Mucosa of rectum (tissue), 2 donors: ENCODE data around the gene ATP13A1.
A peak's percentile ranks its signal among the peaks of the same experiment; 100 is the strongest.
"Not testable (repeated sequence)": the region's sequence is repeated elsewhere in the genome, so short reads cannot be mapped to it uniquely, and the experiment has no call there.

Source experiments
- H3K27ac ChIP-seq, 2 donors: one replicate each; pipeline ENCODE4 v1.7.0; 2013; ENCODE audit warnings: inconsistent platforms in 2 of 2, low read depth in 2 of 2, low read length in 2 of 2
- H3K27me3 ChIP-seq, 2 donors: one replicate each; pipeline ENCODE4 v1.7.0; 2013; ENCODE audit warnings: low read length in 2 of 2; ENCODE audit not compliant: control insufficient read depth in 2 of 2, insufficient read depth in 2 of 2
- H3K36me3 ChIP-seq, 2 donors: one replicate each; pipeline ENCODE4 v1.7.0; 2013; ENCODE audit warnings: low read length in 2 of 2; ENCODE audit not compliant: control insufficient read depth in 2 of 2, insufficient read depth in 2 of 2
- H3K4me1 ChIP-seq, 2 donors: one replicate each; pipeline ENCODE4 v1.7.0; 2013; ENCODE audit warnings: low read length in 2 of 2, mild to moderate bottlenecking in 1 of 2; ENCODE audit not compliant: control insufficient read depth in 2 of 2, insufficient read depth in 2 of 2
- H3K4me3 ChIP-seq, 2 donors: one replicate each; pipeline ENCODE4 v1.7.0; 2013; ENCODE audit warnings: low read length in 2 of 2
- H3K9ac ChIP-seq, 2 donors: one replicate each; pipeline ENCODE4 v1.7.0; 2013; ENCODE audit warnings: low read length in 2 of 2, low read depth in 1 of 2, mild to moderate bottlenecking in 1 of 2
- H3K9me3 ChIP-seq, 2 donors: one replicate each; pipeline ENCODE4 v1.7.0; 2013; ENCODE audit warnings: low read length in 2 of 2; ENCODE audit not compliant: control insufficient read depth in 2 of 2
- donor health status: healthy.
- donor health status: Normal muscosa, but diverticular disease.

The ATP13A1 gene

DNA sequence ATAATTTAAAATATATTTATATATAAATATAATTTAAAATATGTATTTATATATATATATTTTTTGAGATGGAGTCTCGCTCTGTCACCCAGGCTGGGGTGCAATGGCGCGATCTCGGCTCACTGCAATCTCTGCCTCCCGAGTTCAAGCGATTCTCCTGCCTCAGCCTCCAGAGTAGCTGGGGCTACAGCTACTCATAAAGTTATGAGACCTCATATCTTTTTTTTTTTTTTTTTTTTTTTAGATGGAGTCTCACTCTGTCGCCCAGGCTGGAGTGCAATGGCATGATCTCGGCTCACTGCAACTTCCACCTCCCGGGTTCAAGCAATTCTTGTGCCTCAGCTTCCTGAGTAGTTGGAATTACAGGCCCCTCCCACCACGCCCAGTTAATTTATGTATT, 25.5 kb upstream of the ATP13A1 start:
- H3K4me3 ChIP-seq, H3K9ac ChIP-seq, H3K4me1 ChIP-seq, H3K36me3 ChIP-seq, H3K27ac ChIP-seq, H3K27me3 ChIP-seq, H3K9me3 ChIP-seq: not testable (repeated sequence)

DNA sequence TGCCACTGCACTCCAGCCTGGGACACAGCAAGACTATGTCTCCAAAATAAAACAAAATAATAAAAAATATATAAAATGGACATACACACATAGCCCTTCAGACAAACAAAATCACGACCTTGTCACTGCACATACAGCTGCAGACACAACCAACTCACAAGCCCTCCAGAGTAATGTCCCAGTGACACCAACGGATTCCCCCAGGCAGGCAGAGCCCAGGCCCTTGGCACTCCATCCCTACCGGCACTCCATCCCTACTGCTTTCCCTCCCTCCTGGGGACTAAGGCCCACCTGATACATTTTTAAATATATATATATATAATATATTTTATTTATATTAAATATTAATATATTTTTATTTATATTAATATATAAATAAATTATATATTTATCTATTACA, 23.6 kb upstream of the ATP13A1 start:
- Histone ChIP-seq H3K9me3 (peaks cover 0 to 2% of the 10 kb centered on the region in 2 donors), H3K27me3 (no peaks in the 10 kb centered on the region), H3K9ac (no peak overlapping the region), H3K4me1 (no peaks in the 10 kb centered on the region), H3K4me3 (no peak overlapping the region), H3K27ac (no peak overlapping the region), H3K36me3 (no peaks in the 10 kb centered on the region)

DNA sequence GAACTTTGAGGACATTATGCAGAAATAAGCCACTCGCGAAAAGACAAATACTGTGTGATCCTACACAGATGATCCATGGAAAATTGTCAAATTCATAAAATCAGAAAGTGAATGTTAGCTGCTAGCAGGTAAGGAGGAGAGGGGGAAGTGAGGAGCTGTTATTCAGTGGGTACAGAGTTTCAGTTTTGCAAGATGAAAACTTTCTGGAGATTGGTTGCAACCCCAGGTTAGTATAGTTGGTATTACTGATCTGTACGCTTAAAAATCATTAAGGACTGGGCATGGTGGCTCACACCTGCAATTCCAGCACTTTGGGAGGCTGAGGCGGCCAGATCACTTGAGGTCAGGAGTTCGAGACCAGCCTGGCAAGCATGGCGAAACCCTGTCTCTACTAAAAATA, 23.1 kb upstream of the ATP13A1 start:
- Histone ChIP-seq H3K36me3 (peaks cover 0 to under 1% of the 10 kb centered on the region in 2 donors), H3K4me3 (no peak overlapping the region), H3K9me3 (peaks cover 0 to 2% of the 10 kb centered on the region in 2 donors), H3K4me1 (no peaks in the 10 kb centered on the region), H3K9ac (no peak overlapping the region), H3K27me3 (no peaks in the 10 kb centered on the region), H3K27ac (no peak overlapping the region)

DNA sequence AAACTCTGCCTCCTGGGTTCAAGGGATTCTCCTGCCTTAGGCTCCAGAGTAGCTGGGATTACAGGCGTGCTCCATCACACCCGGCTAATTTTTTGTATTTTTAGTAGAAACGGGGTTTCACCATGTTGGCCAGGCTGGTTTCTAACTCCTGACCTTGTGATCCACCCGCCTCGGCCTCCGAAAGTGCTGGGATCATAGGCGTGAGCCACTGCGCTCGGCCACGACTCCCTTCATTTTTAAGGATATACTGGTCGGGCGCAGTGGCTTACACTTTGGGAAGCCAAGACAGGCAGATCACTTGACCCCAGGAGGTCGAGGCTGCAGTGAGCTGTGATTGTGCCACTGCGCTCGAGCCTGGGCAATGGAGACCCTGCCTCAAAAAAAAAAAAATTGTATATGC, 22.6 kb upstream of the ATP13A1 start:
- not testable (repeated sequence) for H3K27ac ChIP-seq, H3K36me3 ChIP-seq, H3K9ac ChIP-seq, H3K4me1 ChIP-seq, H3K27me3 ChIP-seq, H3K9me3 ChIP-seq, H3K4me3 ChIP-seq

DNA sequence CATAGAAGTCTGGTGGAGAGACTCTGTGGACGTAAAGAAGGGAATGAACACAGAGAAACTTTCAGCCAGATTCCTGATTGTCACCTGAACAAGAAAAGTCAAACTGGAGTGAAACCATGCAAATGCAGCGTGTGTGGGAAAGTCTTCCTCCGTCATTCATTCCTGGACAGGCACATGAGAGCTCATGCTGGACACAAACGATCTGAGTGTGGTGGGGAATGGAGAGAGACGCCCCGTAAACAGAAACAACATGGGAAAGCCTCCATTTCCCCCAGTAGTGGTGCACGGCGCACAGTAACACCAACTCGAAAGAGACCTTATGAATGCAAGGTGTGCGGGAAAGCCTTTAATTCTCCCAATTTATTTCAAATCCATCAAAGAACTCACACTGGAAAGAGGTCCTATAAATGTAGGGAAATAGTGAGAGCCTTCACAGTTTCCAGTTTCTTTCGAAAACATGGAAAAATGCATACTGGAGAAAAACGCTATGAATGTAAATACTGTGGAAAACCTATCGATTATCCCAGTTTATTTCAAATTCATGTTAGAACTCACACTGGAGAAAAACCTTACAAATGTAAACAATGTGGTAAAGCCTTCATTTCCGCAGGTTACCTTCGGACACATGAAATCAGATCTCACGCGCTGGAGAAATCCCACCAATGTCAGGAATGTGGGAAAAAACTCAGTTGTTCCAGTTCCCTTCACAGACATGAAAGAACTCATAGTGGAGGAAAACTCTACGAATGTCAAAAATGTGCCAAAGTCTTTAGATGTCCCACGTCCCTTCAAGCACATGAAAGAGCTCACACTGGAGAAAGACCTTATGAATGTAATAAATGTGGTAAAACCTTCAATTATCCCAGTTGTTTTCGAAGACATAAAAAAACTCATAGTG, 15.9 kb upstream of the ATP13A1 start:
- no peaks in the 10 kb centered on the region for H3K27me3 ChIP-seq
- H3K27ac ChIP-seq: no peak overlapping the region
- peaks cover 24 to 29% of the 10 kb centered on the region in 2 donors for H3K9me3 ChIP-seq
- peak overlapping the region in 1 of 2 donors; percentile 3 for H3K4me3 ChIP-seq
- H3K36me3 ChIP-seq: peaks cover 39 to 43% of the 10 kb centered on the region in 2 donors
- no peaks in the 10 kb centered on the region for H3K4me1 ChIP-seq
- H3K9ac ChIP-seq: no peak overlapping the region

DNA sequence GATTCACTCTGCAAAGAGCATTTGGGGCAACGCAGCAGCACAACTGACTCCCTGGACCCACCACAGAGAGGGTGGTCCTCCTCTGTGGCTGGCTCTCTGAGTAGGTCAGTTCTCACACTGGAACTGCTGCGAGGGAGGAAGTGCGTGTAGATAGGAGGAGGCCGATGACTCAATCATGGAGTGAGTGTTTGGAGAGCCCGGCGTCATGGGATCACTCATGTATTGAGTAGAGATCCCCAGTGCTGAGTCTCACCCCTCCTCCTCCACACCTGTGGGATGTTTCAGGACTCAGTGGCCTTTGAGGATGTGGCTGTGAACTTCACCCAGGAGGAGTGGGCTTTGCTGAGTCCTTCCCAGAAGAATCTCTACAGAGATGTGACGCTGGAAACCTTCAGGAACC, 14.1 kb upstream of the ATP13A1 start:
- peaks cover 24 to 29% of the 10 kb centered on the region in 2 donors for H3K9me3 ChIP-seq
- no peak overlapping the region for H3K4me3 ChIP-seq
- H3K27me3 ChIP-seq: no peaks in the 10 kb centered on the region
- no peaks in the 10 kb centered on the region for H3K4me1 ChIP-seq
- H3K36me3 ChIP-seq: peaks cover 39 to 50% of the 10 kb centered on the region in 2 donors
- H3K27ac ChIP-seq: no peak overlapping the region
- H3K9ac ChIP-seq: no peak overlapping the region

DNA sequence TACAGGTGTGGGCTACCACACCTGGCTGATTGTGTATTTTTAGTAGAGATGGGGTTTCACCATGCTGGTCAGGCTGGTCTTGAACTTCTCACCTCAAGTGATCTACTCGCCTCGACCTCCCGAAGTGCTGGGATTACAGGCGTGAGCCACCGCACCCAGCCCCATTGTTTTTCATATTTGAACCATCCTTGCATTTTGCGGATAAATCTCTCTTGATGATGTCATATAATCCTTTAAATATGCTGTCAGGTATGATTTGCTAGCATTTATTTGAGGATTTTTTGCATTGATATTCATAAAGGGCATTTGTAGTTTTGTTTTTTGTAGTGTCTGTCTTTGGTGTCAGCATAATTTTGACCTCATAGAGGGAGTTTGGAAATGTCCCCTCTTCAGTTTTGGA, 10.8 kb upstream of the ATP13A1 start:
- Histone ChIP-seq H3K9me3 (peaks cover 15 to 22% of the 10 kb centered on the region in 2 donors), H3K9ac (no peak overlapping the region), H3K27ac (no peak overlapping the region), H3K36me3 (peaks cover 31 to 38% of the 10 kb centered on the region in 2 donors), H3K4me1 (peaks cover 0 to 8% of the 10 kb centered on the region in 2 donors), H3K4me3 (no peak overlapping the region), H3K27me3 (no peaks in the 10 kb centered on the region)

DNA sequence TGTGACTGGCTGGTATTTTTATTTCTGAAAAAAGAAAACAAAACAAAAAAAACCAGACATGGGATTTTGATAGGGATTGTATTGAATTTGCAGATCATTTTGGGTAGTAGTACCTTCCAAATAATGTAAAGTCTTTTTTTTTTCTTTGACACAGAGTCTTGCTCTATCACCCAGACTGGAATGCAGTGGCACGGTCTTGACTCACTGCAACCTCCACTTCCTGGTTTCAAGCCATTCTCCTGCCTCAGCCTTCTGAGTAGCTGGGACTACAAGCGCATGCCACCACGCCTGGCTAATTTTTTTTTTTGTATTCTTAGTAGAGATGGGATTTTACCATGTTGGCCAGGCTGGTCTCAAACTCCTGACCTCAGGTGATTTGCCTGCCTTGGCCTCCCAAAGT, 9.3 kb upstream of the ATP13A1 start:
- Histone ChIP-seq H3K27me3 (no peaks in the 10 kb centered on the region), H3K27ac (no peak overlapping the region), H3K4me3 (no peak overlapping the region), H3K36me3 (peaks cover 16 to 27% of the 10 kb centered on the region in 2 donors), H3K9me3 (peaks cover 6 to 11% of the 10 kb centered on the region in 2 donors), H3K4me1 (peaks cover 0 to 8% of the 10 kb centered on the region in 2 donors), H3K9ac (no peak overlapping the region)

DNA sequence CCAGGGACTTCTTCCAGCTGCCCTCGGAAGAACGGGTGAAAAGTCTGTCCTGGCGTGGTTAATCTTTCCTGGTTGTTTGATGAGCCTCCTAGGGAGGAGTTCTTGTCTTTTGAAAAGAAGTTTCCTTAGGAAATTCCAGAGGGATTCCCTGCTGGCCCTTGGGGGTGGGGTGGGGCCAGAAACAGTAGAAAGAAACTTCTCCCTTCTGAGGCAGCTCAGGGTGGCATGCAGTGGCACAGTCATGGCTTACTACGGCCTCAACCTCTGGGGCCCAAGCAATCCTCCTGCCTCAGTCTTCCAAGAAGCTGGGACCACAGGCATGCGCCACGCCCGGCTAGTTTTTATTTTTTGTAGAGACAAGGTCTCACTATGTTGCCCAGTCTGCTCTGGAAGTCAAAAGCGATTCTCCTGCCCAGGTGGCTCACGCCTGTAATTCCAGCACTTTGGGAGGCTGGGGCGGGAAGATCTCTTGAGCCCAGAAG, 6.6 kb upstream of the ATP13A1 start:
- H3K27me3 ChIP-seq: no peaks in the 10 kb centered on the region
- no peak overlapping the region for H3K27ac ChIP-seq
- H3K9ac ChIP-seq: peak overlapping the region in 1 of 2 donors; percentile 95
- H3K36me3 ChIP-seq: peaks cover 0 to 10% of the 10 kb centered on the region in 2 donors
- peaks cover 0 to 8% of the 10 kb centered on the region in 2 donors for H3K4me1 ChIP-seq
- peak overlapping the region; percentile 80 to 92 for H3K4me3 ChIP-seq
- H3K9me3 ChIP-seq: no peaks in the 10 kb centered on the region

DNA sequence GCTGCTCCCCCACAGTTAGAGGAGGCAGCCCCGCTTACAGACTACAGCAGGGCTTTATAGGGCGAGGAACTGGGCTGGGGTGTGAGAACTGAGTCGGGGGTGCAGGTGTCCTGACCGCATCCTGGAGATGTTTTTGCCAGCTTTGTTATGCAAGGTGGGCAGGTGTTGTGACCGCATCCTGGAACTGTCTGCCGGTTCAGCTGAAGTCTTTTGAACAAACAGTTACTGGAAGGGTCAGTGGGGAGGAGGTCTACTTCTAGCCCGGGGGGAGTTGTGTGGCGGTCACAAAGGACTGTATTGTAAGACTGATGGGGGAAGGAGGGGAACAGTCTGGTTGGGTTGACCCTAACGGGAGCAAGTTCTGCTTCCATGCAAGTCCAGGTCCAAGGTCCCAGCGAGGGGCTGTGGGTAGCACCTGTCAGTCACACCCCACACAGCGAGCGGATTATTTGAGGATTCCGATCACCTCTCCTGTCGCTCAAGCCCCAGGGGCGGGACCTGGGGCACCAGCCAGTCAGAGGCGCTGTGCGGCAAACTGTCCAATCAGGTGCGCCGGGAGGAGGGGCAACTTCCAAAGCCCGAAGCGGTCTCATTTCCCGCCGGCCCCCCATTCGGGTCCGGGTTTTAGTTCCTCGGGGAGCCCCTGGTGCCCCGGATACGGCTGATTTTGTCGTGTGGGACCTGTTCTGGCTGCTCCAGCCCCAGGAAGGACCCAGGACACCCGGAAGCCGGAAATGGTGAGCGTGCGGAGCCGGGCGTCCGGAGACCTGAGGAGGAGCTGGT, 4.9 kb upstream of the ATP13A1 start, which contains the start of gene ZNF101:
Gene ZNF101, plus strand, starts transcription at position 610 of the 783 bp plus-strand sequence. Its CDS starts 125 bp downstream, at position 735.
- H3K9me3 ChIP-seq: no peaks in the 10 kb centered on the region
- peaks cover 0 to 5% of the 10 kb centered on the region in 2 donors for H3K36me3 ChIP-seq
- H3K4me1 ChIP-seq: peaks cover 0 to 8% of the 10 kb centered on the region in 2 donors
- peak within 1 kb of the TSS; percentile 80 to 92 for H3K4me3 ChIP-seq
- peak within 1 kb of the TSS; percentile 94 to 95 for H3K9ac ChIP-seq
- peak within 1 kb of the TSS; percentile 88 to 90 for H3K27ac ChIP-seq
- no peaks in the 10 kb centered on the region for H3K27me3 ChIP-seq
